ENCODE measurements around the gene NADK2.

NADK2 gene

GRCh38 chr5:36246036-36246800, 4.5 kb upstream of the NADK2 start:
- DNase-seq = no peak

- DNase-seq = no peak
These were observed 2.4 kb upstream of the NADK2 start for GRCh38 chr5:36244076-36244475.

GRCh38 chr5:36243653-36244052, 1.9 kb upstream of the NADK2 start:
- no peak for DNase-seq

GRCh38 chr5:36242534-36243485, 1.1 kb upstream of the NADK2 start:
- DNase-seq = no peak

GRCh38 chr5:36240779-36241630, 720 bp downstream of the NADK2 start:
- DNase-seq = peak; percentile 12

- no peak for DNase-seq
These were observed 2.1 kb downstream of the NADK2 start for GRCh38 chr5:36239370-36240293.

- no peak for DNase-seq
These were observed 3.0 kb downstream of the NADK2 start for GRCh38 chr5:36238502-36239295.

- DNase-seq = no peak
These were observed 4.0 kb downstream of the NADK2 start for GRCh38 chr5:36237751-36238150.

GRCh38 chr5:36236801-36237200, 4.9 kb downstream of the NADK2 start:
- peak; percentile 56 for DNase-seq

GRCh38 chr5:36232533-36232932, 9.2 kb downstream of the NADK2 start:
- no peak for DNase-seq

- DNase-seq = no peak
These were observed 11.5 kb downstream of the NADK2 start for GRCh38 chr5:36230151-36230790.

- no peak for DNase-seq
These were observed 13.2 kb downstream of the NADK2 start for GRCh38 chr5:36228505-36228904.

- DNase-seq = no peak
These were observed 14.7 kb downstream of the NADK2 start for GRCh38 chr5:36227046-36227445.

- no peak for DNase-seq
These were observed 19.1 kb downstream of the NADK2 start for GRCh38 chr5:36222620-36223019.

- no peak for DNase-seq
These were observed 23.7 kb downstream of the NADK2 start for GRCh38 chr5:36217988-36218387.

GRCh38 chr5:36217567-36217966, 24.2 kb downstream of the NADK2 start:
- DNase-seq = no peak

GRCh38 chr5:36215910-36216309, 25.8 kb downstream of the NADK2 start:
- DNase-seq = no peak

- DNase-seq = no peak
These were observed 27.3 kb downstream of the NADK2 start for GRCh38 chr5:36214436-36214835.

- DNase-seq = no peak
These were observed 32.1 kb downstream of the NADK2 start for GRCh38 chr5:36209664-36210063.

GRCh38 chr5:36208786-36209185, 32.9 kb downstream of the NADK2 start:
- DNase-seq = no peak

- no peak for DNase-seq
These were observed 34.8 kb downstream of the NADK2 start for GRCh38 chr5:36206913-36207312.

Measured in MV-4-11 (cell line).